Measurements from ENCODE around the gene ATOSB. TPM values are rescaled to one million over a fixed set of nuclear protein-coding genes. Genes with fewer than 3 reads are reported as not detected.
A peak's percentile ranks its signal among the peaks of the same experiment; 100 is the strongest.

Gene ATOSB
- total RNA-seq, 2 donors from 2014 or later = 8.3 to 11.3 TPM

GRCh38 chr9:35108946-35109575 lies 6.6 kb downstream of the ATOSB start:
- Mint-ChIP-seq H3K9me3 (no peaks in the 10 kb centered on the region), H3K27ac (no peak overlapping the region), H3K36me3 (ENCODE audit: insufficient read depth in 2 of 2) (peaks cover 0 to 1% of the 10 kb centered on the region in 2 donors), H3K4me3 (no peak overlapping the region), H3K4me1 (ENCODE audit: low read depth) (peaks cover 34% of the 10 kb centered on the region), H3K27me3 (ENCODE audit: low read depth) (no peaks in the 10 kb centered on the region)
- DNase-seq (no peak), ATAC-seq (replicated peaks in 1 of 2) (no peak)

GRCh38 chr9:35108461-35108860 lies 7.2 kb downstream of the ATOSB start:
- H3K27ac Mint-ChIP-seq = no peak overlapping the region
- H3K27me3 Mint-ChIP-seq (ENCODE audit: low read depth) = no peaks in the 10 kb centered on the region
- no peak overlapping the region for H3K4me3 Mint-ChIP-seq
- H3K36me3 Mint-ChIP-seq (ENCODE audit: insufficient read depth in 2 of 2) = peaks cover 0 to 1% of the 10 kb centered on the region in 2 donors
- ATAC-seq (replicated peaks in 1 of 2) = no peak
- no peaks in the 10 kb centered on the region for H3K9me3 Mint-ChIP-seq
- no peak for DNase-seq
- H3K4me1 Mint-ChIP-seq (ENCODE audit: low read depth) = peaks cover 34% of the 10 kb centered on the region

GRCh38 chr9:35107297-35108290 lies 8.1 kb downstream of the ATOSB start:
- H3K9me3 Mint-ChIP-seq = no peaks in the 10 kb centered on the region
- no peak overlapping the region for H3K4me3 Mint-ChIP-seq
- ATAC-seq (replicated peaks in 1 of 2) = no peak
- peaks cover 36% of the 10 kb centered on the region for H3K4me1 Mint-ChIP-seq (ENCODE audit: low read depth)
- H3K36me3 Mint-ChIP-seq (ENCODE audit: insufficient read depth in 2 of 2) = peaks cover 3 to 4% of the 10 kb centered on the region in 2 donors
- DNase-seq = no peak
- H3K27ac Mint-ChIP-seq = no peak overlapping the region
- no peaks in the 10 kb centered on the region for H3K27me3 Mint-ChIP-seq (ENCODE audit: low read depth)

DNA sequence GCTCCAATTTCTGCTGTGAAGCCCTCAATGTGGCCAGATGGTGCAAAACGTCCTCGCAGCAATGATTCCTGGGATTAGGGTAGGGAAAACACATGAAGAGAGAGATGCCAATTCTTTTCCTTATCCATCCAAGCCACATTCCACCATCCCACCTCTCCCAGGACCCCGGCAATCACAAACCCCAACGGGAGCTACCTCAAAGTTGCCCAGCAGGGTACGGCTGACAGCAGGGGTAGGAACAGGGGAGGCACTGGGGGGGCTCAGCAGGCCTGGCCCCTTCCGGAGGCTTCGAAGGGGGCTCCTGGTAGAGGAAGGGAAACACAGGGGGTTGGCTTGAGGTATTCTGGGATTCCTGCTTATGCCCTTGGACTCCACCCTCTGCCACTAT lies 9.3 kb downstream of the ATOSB start:
- no peaks in the 10 kb centered on the region for H3K27me3 Mint-ChIP-seq (ENCODE audit: low read depth)
- no peak overlapping the region for H3K27ac Mint-ChIP-seq
- ATAC-seq (replicated peaks in 1 of 2) = no peak

DNA sequence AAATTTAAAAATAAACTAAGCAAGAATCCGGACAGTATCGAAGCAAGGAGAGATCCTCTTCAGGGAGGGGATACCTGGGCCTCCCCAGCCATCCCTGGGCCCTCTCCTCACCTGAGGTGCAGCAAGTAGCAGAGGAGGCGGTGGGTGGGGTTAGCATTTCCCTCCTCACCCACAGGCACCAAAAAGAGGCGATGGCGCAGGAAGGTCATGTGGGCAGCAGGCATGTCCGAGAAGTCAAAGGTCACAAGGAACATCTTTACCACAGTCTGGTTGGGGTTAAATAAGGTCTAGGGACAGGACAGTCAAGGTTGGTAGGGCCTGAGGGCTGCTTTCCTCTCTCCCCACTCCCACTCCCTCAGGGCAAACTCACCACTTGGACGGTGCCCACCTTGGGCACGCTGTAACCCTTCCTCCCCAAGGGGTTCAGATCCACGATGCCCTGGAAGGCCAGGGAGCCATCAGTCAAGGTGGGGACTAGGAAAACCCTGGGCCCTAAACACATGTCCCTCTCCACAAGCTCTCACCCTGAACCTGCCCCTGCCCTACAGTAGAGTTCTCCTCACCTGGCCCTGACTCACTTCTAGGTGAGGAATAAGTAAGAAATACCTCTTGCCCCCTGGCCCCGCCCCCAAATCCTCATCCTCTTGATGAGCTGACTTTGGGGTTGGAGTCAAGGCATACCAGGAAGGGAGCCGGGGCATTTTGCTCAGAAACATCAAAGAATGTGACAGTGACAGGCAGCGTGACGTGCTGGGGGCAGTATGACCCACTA lies 9.9 kb downstream of the ATOSB start:
- H3K9me3 Mint-ChIP-seq = no peaks in the 10 kb centered on the region
- H3K4me1 Mint-ChIP-seq (ENCODE audit: low read depth) = peaks cover 38% of the 10 kb centered on the region
- ATAC-seq (replicated peaks in 1 of 2) = no peak
- no peak overlapping the region for H3K4me3 Mint-ChIP-seq
- H3K27me3 Mint-ChIP-seq (ENCODE audit: low read depth) = no peaks in the 10 kb centered on the region
- H3K36me3 Mint-ChIP-seq (ENCODE audit: insufficient read depth in 2 of 2) = peaks cover 6 to 7% of the 10 kb centered on the region in 2 donors
- no peak overlapping the region for H3K27ac Mint-ChIP-seq
- DNase-seq = no peak

More for the DNA sequence above, 9.3 kb downstream of the ATOSB start:
- no peak for DNase-seq
- H3K9me3 Mint-ChIP-seq = no peaks in the 10 kb centered on the region
- peaks cover 36% of the 10 kb centered on the region for H3K4me1 Mint-ChIP-seq (ENCODE audit: low read depth)
- no peak overlapping the region for H3K4me3 Mint-ChIP-seq
- peaks cover 4 to 6% of the 10 kb centered on the region in 2 donors for H3K36me3 Mint-ChIP-seq (ENCODE audit: insufficient read depth in 2 of 2)

DNA sequence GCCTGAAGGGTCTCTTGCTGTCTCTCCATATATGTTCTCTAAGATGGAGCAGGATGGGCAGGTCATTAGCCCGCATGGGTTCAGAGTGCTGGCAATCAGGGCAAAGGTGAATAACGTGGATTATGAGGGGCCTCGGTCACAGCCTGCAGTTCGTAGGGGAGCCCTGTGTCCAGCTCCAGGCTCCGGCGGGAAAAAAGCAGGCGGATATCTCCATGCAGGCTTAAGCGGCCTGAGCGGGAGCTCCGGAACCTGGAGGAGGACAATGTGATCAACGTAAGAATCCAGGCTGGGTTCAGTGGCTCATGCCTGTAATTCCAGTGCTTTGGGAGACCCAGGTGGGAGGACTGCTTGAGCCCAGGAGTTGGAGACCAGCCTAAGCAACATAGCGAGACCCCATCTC lies 10.5 kb downstream of the ATOSB start:
- Mint-ChIP-seq H3K9me3 (no peaks in the 10 kb centered on the region), H3K4me1 (ENCODE audit: low read depth) (peaks cover 37% of the 10 kb centered on the region), H3K36me3 (ENCODE audit: insufficient read depth in 2 of 2) (peaks cover 6 to 7% of the 10 kb centered on the region in 2 donors), H3K27ac (no peak overlapping the region), H3K27me3 (ENCODE audit: low read depth) (no peaks in the 10 kb centered on the region), H3K4me3 (no peak overlapping the region)
- ATAC-seq (replicated peaks in 1 of 2) = no peak
- DNase-seq = no peak

DNA sequence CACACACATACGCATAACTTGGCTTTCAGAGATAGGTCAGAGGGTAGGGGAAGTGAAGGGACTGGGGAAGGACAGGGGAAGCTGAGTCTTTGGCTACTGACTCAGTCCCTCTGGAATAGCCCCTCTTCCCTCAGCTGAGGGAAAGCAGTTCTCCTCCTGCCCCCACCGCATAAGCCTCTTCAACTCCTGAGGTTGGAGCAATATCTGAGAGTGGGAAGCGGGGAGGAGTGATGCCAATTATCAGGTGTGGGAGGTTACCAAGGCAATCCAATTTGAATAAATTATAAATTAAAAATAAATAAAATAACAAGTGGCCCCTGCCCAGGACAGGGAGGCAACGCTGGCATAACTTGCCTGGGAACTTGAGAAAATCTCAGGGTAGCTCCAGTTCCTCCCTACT lies 11.1 kb downstream of the ATOSB start:
- Mint-ChIP-seq H3K9me3 (no peaks in the 10 kb centered on the region), H3K36me3 (ENCODE audit: insufficient read depth in 2 of 2) (peaks cover 6 to 7% of the 10 kb centered on the region in 2 donors), H3K27ac (no peak overlapping the region), H3K27me3 (ENCODE audit: low read depth) (no peaks in the 10 kb centered on the region), H3K4me1 (ENCODE audit: low read depth) (peaks cover 40% of the 10 kb centered on the region), H3K4me3 (no peak overlapping the region)
- no peak for ATAC-seq (replicated peaks in 1 of 2)
- DNase-seq = no peak

DNA sequence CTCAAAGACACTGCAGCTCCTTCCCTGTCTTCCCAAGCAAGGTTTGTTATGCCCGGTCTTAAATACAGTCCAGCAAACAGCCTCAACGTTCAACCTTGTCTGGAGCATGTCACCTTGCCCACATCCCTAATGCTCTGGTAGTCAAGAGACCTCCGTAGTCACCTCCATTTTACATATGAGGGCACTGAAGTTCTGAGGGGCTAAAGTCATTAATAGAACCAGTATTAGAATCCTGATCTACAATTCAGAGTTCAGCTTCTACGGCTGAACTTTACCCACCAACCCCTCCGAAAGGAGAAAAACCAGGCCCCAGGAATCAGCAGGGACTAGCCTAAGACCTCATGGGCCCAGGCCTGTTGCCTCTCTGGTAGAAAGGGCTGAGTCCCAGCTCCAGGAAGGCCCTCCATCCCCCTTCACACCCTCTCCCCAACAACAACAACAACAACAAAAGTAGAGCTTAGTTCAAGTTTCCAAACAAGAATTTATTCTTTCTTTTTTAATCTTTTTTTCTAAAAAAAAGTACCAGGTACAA lies 11.9 kb downstream of the ATOSB start:
- DNase-seq (no peak), ATAC-seq (replicated peaks in 1 of 2) (no peak)
- no peaks in the 10 kb centered on the region for H3K27me3 Mint-ChIP-seq (ENCODE audit: low read depth)
- peak overlapping the region; percentile 73 for H3K27ac Mint-ChIP-seq
- H3K4me3 Mint-ChIP-seq = peak overlapping the region; percentile 98 to 99
- no peaks in the 10 kb centered on the region for H3K9me3 Mint-ChIP-seq
- H3K36me3 Mint-ChIP-seq (ENCODE audit: insufficient read depth in 2 of 2) = peaks cover 6 to 9% of the 10 kb centered on the region in 2 donors
- H3K4me1 Mint-ChIP-seq (ENCODE audit: low read depth) = peaks cover 43% of the 10 kb centered on the region

GRCh38 chr9:35102769-35103659 lies 12.6 kb downstream of the ATOSB start, which contains the start of gene STOML2:
Gene STOML2, minus strand, starts transcription at chr9:35103131. Its CDS starts 37 bp downstream, at chr9:35103094.
- H3K36me3 Mint-ChIP-seq (ENCODE audit: insufficient read depth in 2 of 2) = peaks cover 6 to 9% of the 10 kb centered on the region in 2 donors
- H3K27me3 Mint-ChIP-seq (ENCODE audit: low read depth) = no peaks in the 10 kb centered on the region
- H3K9me3 Mint-ChIP-seq = no peaks in the 10 kb centered on the region
- peak within 1 kb of the TSS; percentile 73 for H3K27ac Mint-ChIP-seq
- ATAC-seq (replicated peaks in 1 of 2) (peak; percentile 99 to 100), DNase-seq (peak; percentile 90 to 94)
- H3K4me1 Mint-ChIP-seq (ENCODE audit: low read depth) = peaks cover 44% of the 10 kb centered on the region
- H3K4me3 Mint-ChIP-seq = peak within 1 kb of the TSS; percentile 98 to 99

- Mint-ChIP-seq H3K27me3 (ENCODE audit: low read depth) (no peaks in the 10 kb centered on the region), H3K27ac (peak overlapping the region; percentile 73), H3K4me1 (ENCODE audit: low read depth) (peaks cover 50% of the 10 kb centered on the region), H3K9me3 (no peaks in the 10 kb centered on the region), H3K36me3 (ENCODE audit: insufficient read depth in 2 of 2) (peaks cover 6 to 9% of the 10 kb centered on the region in 2 donors), H3K4me3 (peak overlapping the region; percentile 98 to 99)
- DNase-seq (peak in 1 of 2 donors; percentile 13), ATAC-seq (replicated peaks in 1 of 2) (no peak)
Observed at GRCh38 chr9:35102465-35102768, 13.2 kb downstream of the ATOSB start.

GRCh38 chr9:35097573-35097972 lies 18.1 kb downstream of the ATOSB start:
- Mint-ChIP-seq H3K4me1 (ENCODE audit: low read depth) (peaks cover 68% of the 10 kb centered on the region), H3K36me3 (ENCODE audit: insufficient read depth in 2 of 2) (peaks cover 3 to 8% of the 10 kb centered on the region in 2 donors), H3K9me3 (no peaks in the 10 kb centered on the region), H3K27me3 (ENCODE audit: low read depth) (no peaks in the 10 kb centered on the region), H3K27ac (no peak overlapping the region), H3K4me3 (peak overlapping the region; percentile 31 to 44)
- DNase-seq (no peak), ATAC-seq (replicated peaks in 1 of 2) (no peak)
